RWPE1 (cell line): ENCODE data around the gene C1QTNF12.

Experiments used
- CTCF ChIA-PET: fragments of 350-600 bp; sonication (Branson Sonifier 250); formaldehyde crosslinking; extraction: SDS; loops from one replicate; lab custom pipeline; 2021; lab: Yijun Ruan, JAX
- POLR2A ChIA-PET: fragments of 400-600 bp; formaldehyde crosslinking; extraction: SDS; loops from one replicate; lab custom pipeline; 2020; ENCODE audit warnings: antibody characterized with exemption; ENCODE audit not compliant: low non-redundant PET; lab: Yijun Ruan, JAX
- DNase-seq: peaks from one replicate; pipeline ENCODE4 v3.0.0; 2012; ENCODE audit warnings: low spot score
- H3K27ac ChIP-seq: fragments of 450-650 bp; 2 replicates; pipeline ENCODE4 v1.5.1; 2017
- CTCF ChIP-seq: fragments of 450-650 bp; conservative IDR thresholded peaks from 2 replicates; pipeline ENCODE4 v1.5.1; 2017; ENCODE audit warnings: low read depth, mild to moderate bottlenecking

Gene C1QTNF12

GRCh38 chr1:1282998-1283397, 36.5 kb upstream of the C1QTNF12 start:
- DNase-seq = no peak
- ChIA-PET CTCF (interaction anchor here (2.2 kb wide), 1 partner anchor 9 kb away, joined by 8 read pairs; no protein-coding TSS in a partner anchor), POLR2A (no interaction called here)
- peak overlapping the region; percentile 43 for H3K27ac ChIP-seq
- TF ChIP-seq CTCF = no peak

GRCh38 chr1:1281533-1282321, 35.2 kb upstream of the C1QTNF12 start:
- POLR2A ChIA-PET = interaction anchor here (0.9 kb wide), 1 partner anchor 44 kb away, joined by 4 read pairs; no protein-coding TSS in a partner anchor
- no peak for DNase-seq
- TF ChIP-seq CTCF = no peak
- CTCF ChIA-PET = interaction anchor here (0.6 to 2.2 kb wide), 4 partner anchors 8 to 159 kb away, joined by 3 to 8 read pairs (median 3); no protein-coding TSS in a partner anchor
- peak overlapping the region; percentile 67 for H3K27ac ChIP-seq

- ChIA-PET CTCF (interaction anchor here (0.9 to 2.2 kb wide), 2 partner anchors 9 to 11 kb away, joined by 3 to 8 read pairs; no protein-coding TSS in a partner anchor), POLR2A (interaction anchor here (0.6 kb wide), 1 partner anchor 147 kb away, joined by 4 read pairs; no protein-coding TSS in a partner anchor)
- no peak for TF ChIP-seq CTCF
- no peak for DNase-seq
- H3K27ac ChIP-seq = peak overlapping the region; percentile 67
Observed at GRCh38 chr1:1280782-1281481, 34.4 kb upstream of the C1QTNF12 start.

- no peak for TF ChIP-seq CTCF
- CTCF ChIA-PET = interaction anchor here (0.6 to 0.7 kb wide), 2 partner anchors 39 to 142 kb away, joined by 3 read pairs; no protein-coding TSS in a partner anchor
- POLR2A ChIA-PET = no interaction called here
- no peak overlapping the region for H3K27ac ChIP-seq
- no peak for DNase-seq
Observed at GRCh38 chr1:1279028-1279427, 32.5 kb upstream of the C1QTNF12 start.

- TF ChIP-seq CTCF = no peak
- ChIA-PET POLR2A (no interaction called here), CTCF (interaction anchor here (0.6 kb wide), 1 partner anchor 39 kb away, joined by 3 read pairs; no protein-coding TSS in a partner anchor)
- no peak overlapping the region for H3K27ac ChIP-seq
- DNase-seq = no peak
Observed at GRCh38 chr1:1278620-1279019, 32.1 kb upstream of the C1QTNF12 start.

GRCh38 chr1:1275836-1276235, 29.3 kb upstream of the C1QTNF12 start:
- ChIA-PET CTCF (interaction anchor here (0.8 kb wide), 1 partner anchor 39 kb away, joined by 3 read pairs; no protein-coding TSS in a partner anchor), POLR2A (no interaction called here)
- peak overlapping the region; percentile 25; the same call in 1 of the 2 replicates for H3K27ac ChIP-seq

More at GRCh38 chr1:1275836-1276235, 29.3 kb upstream of the C1QTNF12 start:
- no peak for DNase-seq
- TF ChIP-seq CTCF = no peak
